Measurements from ENCODE around the gene PRPF38B.

- no peak for TF ChIP-seq POLR2A (IDR thresholded peaks at IDR 0.05; ENCODE audit: low read length)
- no peak for TF ChIP-seq GATA1 (IDR thresholded peaks at IDR 0.05; ENCODE audit: low read depth, low read length)
Measured at GRCh38 chr1:108722292-108722691, 30.2 kb downstream of the PRPF38B start.
